ENCODE results near the gene CTNND1.
"Not testable (repeated sequence)": the region's sequence is repeated elsewhere in the genome, so short reads cannot be mapped to it uniquely, and the experiment has no call there.

CTNND1 gene

GRCh38 chr11:57823859-57824258 is 62.3 kb downstream of the CTNND1 start:
- no peaks in the 10 kb centered on the region for H3K9me3 ChIP-seq (ENCODE audit: low read depth, low read length)
- H3K27ac ChIP-seq, result no peak overlapping the region
- H3K36me3 ChIP-seq (ENCODE audit: insufficient read depth, low read length), result no peaks in the 10 kb centered on the region; the same call in 1 of the 2 replicates
- H3K4me3 ChIP-seq, result no peak overlapping the region
- no peak for TF ChIP-seq FOXP2 (optimal IDR thresholded peaks at IDR 0.05; ENCODE audit: control extremely low read depth, extremely low read length, insufficient read depth)
- TF ChIP-seq EZH2 (IDR thresholded peaks at IDR 0.05), result no peak
- TF ChIP-seq POLR2AphosphoS5 (IDR thresholded peaks at IDR 0.05; ENCODE audit: borderline replicate concordance, low read depth, low read length), result no peak
- no peak overlapping the region for H3K9ac ChIP-seq (ENCODE audit: insufficient read length)
- DNase-seq (ENCODE audit: low read depth, low spot score), result no peak

GRCh38 chr11:57834852-57835251 is 73.2 kb downstream of the CTNND1 start:
- TF ChIP-seq POLR2AphosphoS5 (IDR thresholded peaks at IDR 0.05; ENCODE audit: borderline replicate concordance, low read depth, low read length) (no peak), EZH2 (IDR thresholded peaks at IDR 0.05) (no peak)
- no peak for DNase-seq (ENCODE audit: low read depth, low spot score)
- Histone ChIP-seq H3K9ac (ENCODE audit: insufficient read length) (no peak overlapping the region), H3K9me3 (ENCODE audit: low read depth, low read length) (no peaks in the 10 kb centered on the region), H3K27ac (no peak overlapping the region), H3K4me3 (no peak overlapping the region), H3K36me3 (ENCODE audit: insufficient read depth, low read length) (no peaks in the 10 kb centered on the region)

GRCh38 chr11:57838609-57839008 is 77.0 kb downstream of the CTNND1 start:
- H3K36me3 ChIP-seq (ENCODE audit: insufficient read depth, low read length); DNase-seq (ENCODE audit: low read depth, low spot score); H3K4me3 ChIP-seq; H3K9me3 ChIP-seq (ENCODE audit: low read depth, low read length); H3K9ac ChIP-seq (ENCODE audit: insufficient read length); H3K27ac ChIP-seq: not testable (repeated sequence)

- TF ChIP-seq POLR2AphosphoS5 (IDR thresholded peaks at IDR 0.05; ENCODE audit: borderline replicate concordance, low read depth, low read length) (no peak), EZH2 (IDR thresholded peaks at IDR 0.05) (no peak), FOXP2 (optimal IDR thresholded peaks at IDR 0.05; ENCODE audit: control extremely low read depth, extremely low read length, insufficient read depth) (no peak)
- H3K36me3 ChIP-seq (ENCODE audit: insufficient read depth, low read length), result no peaks in the 10 kb centered on the region
- no peaks in the 10 kb centered on the region for H3K9me3 ChIP-seq (ENCODE audit: low read depth, low read length)
- H3K4me3 ChIP-seq, result no peak overlapping the region
- no peak for DNase-seq (ENCODE audit: low read depth, low spot score)
- no peak overlapping the region for H3K27ac ChIP-seq
- no peak overlapping the region for H3K9ac ChIP-seq (ENCODE audit: insufficient read length)
These were observed 81.3 kb downstream of the CTNND1 start for GRCh38 chr11:57842873-57843272.

GRCh38 chr11:57867966-57868365 is 106.4 kb downstream of the CTNND1 start:
- H3K9me3 ChIP-seq (ENCODE audit: low read depth, low read length), result no peaks in the 10 kb centered on the region
- no peak for DNase-seq (ENCODE audit: low read depth, low spot score)
- H3K27ac ChIP-seq, result no peak overlapping the region
- H3K9ac ChIP-seq (ENCODE audit: insufficient read length), result no peak overlapping the region
- no peak overlapping the region for H3K4me3 ChIP-seq
- H3K36me3 ChIP-seq (ENCODE audit: insufficient read depth, low read length), result no peaks in the 10 kb centered on the region
- TF ChIP-seq EZH2 (IDR thresholded peaks at IDR 0.05), result no peak
- no peak for TF ChIP-seq POLR2AphosphoS5 (IDR thresholded peaks at IDR 0.05; ENCODE audit: borderline replicate concordance, low read depth, low read length)
- TF ChIP-seq FOXP2 (optimal IDR thresholded peaks at IDR 0.05; ENCODE audit: control extremely low read depth, extremely low read length, insufficient read depth), result no peak

GRCh38 chr11:57868491-57868890 is 106.9 kb downstream of the CTNND1 start:
- H3K4me3 ChIP-seq, result no peak overlapping the region
- TF ChIP-seq FOXP2 (optimal IDR thresholded peaks at IDR 0.05; ENCODE audit: control extremely low read depth, extremely low read length, insufficient read depth), result no peak
- no peak for TF ChIP-seq POLR2AphosphoS5 (IDR thresholded peaks at IDR 0.05; ENCODE audit: borderline replicate concordance, low read depth, low read length)
- TF ChIP-seq EZH2 (IDR thresholded peaks at IDR 0.05), result no peak
- no peaks in the 10 kb centered on the region for H3K36me3 ChIP-seq (ENCODE audit: insufficient read depth, low read length)
- no peak for DNase-seq (ENCODE audit: low read depth, low spot score)
- no peak overlapping the region for H3K9ac ChIP-seq (ENCODE audit: insufficient read length)
- no peaks in the 10 kb centered on the region for H3K9me3 ChIP-seq (ENCODE audit: low read depth, low read length)
- no peak overlapping the region for H3K27ac ChIP-seq
